GM12878 (cell line): ENCODE measurements around the gene SLC25A44.

ENCODE experiments used
- ATF2 ChIP-seq: IDR thresholded peaks from 2 replicates; pipeline ENCODE4 v1.6.1; 2012; ENCODE audit warnings: low read length, inconsistent platforms
- CTCF ChIP-seq, 3 experiments: IDR thresholded peaks in 2 of 3; conservative IDR thresholded peaks in 1 of 3; 2 replicates each; pipeline ENCODE4 v1.5.1; 2011; ENCODE audit warnings: low read depth in 3 of 3, low read length in 3 of 3, mild to moderate bottlenecking in 3 of 3, control low read depth in 2 of 3, moderate library complexity in 2 of 3, inconsistent platforms in 1 of 3, mixed read lengths in 1 of 3; ENCODE audit not compliant: control insufficient read depth in 2 of 3, insufficient read depth in 1 of 3; ENCODE audit errors: extremely low read depth in 1 of 3
- NFYA ChIP-seq: IDR thresholded peaks from 2 replicates; pipeline ENCODE4 v1.6.1; 2011; ENCODE audit warnings: low read depth, mild to moderate bottlenecking, low read length, improper control_type of control experiment, borderline replicate concordance
- POLR2AphosphoS5 ChIP-seq: IDR thresholded peaks from 2 replicates; pipeline ENCODE4 v1.6.1; 2011; ENCODE audit warnings: mild to moderate bottlenecking, low read length, inconsistent platforms
- PRDM15 ChIP-seq: fragments of 450-650 bp; formaldehyde crosslinking; IDR thresholded peaks from 2 replicates; pipeline ENCODE4 v1.4.0; 2020; ENCODE audit warnings: mild to moderate bottlenecking, moderate library complexity
- REST ChIP-seq: IDR thresholded peaks from 2 replicates; pipeline ENCODE4 v1.6.1; 2012; ENCODE audit warnings: mild to moderate bottlenecking, low read depth, low read length

- TF ChIP-seq REST (no peak), CTCF (IDR thresholded peaks at IDR 0.05 in 2 of 3, conservative IDR thresholded peaks at IDR 0.05 in 1 of 3; ENCODE audit: control insufficient read depth in 2 of 3, extremely low read depth in 1 of 3, insufficient read depth in 1 of 3, low read depth in 3 of 3, low read length in 3 of 3) (no peak), POLR2AphosphoS5 (no peak), NFYA (no peak), PRDM15 (CRISPR knock-in tag) (no peak), ATF2 (no peak)
These were observed 26.4 kb upstream of the SLC25A44 start for GRCh38 chr1:156167536-156167935.
